ENCODE measurements around the gene EGFLAM.
"Not testable (repeated sequence)": the region's sequence is repeated elsewhere in the genome, so short reads cannot be mapped to it uniquely, and the experiment has no call there.

EGFLAM gene

DNA sequence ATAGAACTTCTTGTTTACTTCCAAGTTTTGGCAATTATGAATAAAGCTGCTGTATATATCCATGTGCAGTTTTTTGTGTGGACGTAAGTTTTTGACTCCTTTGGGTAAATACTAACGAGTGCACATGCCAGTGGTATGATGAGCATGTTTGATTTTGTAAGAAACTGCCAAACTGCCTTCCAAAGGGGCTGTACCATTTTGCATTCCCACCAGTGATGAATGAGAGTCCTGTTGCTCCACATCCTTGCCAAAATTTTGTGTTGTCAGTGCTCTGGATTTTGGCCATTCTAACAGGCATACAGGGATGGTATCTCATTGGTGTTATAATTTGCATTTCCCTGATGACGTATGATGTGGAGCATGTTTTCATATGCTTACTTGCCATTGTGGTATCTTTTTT, 73.5 kb downstream of the EGFLAM start:
- no peak for DNase-seq

DNA sequence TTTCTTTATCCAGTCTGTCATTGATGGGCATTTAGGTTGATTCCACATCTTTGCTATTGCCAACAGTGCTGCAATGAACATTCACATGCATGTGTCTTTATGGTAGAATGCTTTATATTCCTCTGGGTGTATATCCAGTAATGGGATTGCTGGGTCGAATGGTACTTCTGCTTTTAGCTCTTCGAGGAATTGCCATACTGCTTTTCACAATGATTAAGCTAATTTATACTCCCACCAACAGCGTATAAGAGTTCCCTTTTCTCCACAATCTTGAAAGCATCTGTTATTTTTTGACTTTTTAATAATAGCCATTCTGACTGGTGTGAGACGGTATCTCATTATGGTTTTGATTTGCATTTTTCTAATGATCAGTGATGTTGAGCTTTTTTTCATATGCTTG, 74.8 kb downstream of the EGFLAM start:
- DNase-seq: not testable (repeated sequence)

DNA sequence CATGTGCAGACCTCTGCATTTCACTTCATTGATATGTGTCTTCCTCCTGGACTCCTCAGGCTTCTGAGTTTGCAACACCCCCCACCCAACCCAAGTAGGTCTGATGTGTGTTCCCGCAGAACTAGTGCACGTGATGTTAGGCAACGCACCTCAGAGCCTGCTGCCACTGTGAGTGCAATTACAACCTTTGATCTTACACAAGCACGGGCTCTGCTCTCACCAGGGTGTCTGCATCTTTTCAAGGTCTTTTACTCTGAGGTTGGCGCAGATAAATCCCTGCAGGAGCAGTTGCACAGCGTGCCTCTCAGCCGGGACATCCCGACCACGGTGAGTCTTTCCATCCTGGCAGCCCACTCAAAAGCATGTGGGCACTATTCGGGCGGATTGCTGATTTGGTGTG, 80.1 kb downstream of the EGFLAM start:
- no peak for DNase-seq

DNA sequence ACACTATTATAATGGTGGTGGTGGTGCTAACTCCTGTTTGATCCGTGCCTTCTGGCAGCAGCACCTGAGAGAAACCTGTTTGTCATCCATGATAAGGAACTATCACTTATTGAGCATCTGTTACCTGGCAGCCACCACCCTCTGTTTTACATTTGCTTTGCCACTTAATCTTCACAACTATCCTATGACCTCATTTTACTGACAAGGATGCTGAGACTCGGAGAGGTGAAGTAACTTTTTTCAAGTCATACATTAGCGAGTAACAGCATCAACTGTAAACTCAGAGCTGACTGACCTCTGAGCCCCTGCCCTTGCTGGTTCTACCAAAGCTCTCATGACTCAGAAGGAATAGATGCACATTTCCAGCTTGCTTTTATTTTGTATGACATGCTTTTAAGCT, 81.1 kb downstream of the EGFLAM start:
- no peak for DNase-seq

DNA sequence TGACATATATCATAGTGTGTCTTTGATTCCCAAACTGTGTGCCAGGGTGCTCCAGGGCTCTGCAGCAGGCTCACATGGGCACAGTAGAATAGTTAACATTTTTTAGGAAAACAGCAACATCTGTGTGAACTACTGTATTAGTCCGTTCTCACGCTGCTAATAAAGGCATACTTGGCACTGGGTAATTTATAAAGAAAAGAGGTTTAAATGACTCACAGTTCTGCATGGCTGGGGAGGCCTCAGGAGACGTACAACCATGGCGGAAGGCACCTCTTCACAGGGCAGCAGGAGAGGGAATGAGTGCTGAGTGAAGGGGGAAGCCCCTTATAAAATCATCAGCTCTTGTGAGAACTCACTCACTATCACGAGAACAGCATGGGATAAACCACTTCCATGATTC, 82.7 kb downstream of the EGFLAM start:
- DNase-seq: no peak

DNA sequence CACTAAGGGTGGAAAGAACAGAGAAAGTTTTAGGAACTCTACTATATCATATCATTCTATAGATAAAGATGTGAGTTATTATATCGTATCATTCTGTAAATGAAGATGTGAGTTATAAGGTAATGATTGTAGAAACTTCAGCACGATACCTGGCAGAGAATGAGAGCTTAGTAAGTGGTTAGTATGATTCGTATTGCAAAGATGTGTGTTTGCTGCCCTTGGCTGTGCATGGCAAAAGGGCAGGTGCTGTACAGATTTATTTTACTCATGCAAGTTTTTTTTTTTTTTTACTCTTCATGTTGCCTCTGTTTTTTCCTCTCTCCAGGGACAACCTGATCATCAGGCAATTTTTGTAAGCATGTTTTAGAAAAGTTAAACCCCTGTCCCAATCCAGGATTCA, 83.3 kb downstream of the EGFLAM start:
- DNase-seq: no peak

DNA sequence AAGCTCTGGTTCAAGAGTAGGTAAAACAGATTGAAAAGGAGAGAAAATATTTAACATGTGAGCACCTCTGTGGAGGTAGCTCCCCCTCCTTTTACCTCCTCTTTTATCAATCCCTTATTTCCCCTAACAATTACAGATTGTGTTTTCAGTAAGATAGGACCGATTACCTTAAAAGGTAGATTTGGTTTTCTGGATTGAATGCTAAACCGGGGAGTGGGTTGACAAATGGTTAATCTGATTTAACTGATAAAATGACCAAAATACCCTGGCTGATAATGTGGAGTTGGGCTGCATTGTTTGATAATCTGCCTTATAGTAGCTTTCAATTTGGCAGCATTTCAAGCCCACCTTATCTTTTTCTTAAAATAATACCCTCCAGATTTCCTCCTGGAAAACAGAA, 83.9 kb downstream of the EGFLAM start:
- no peak for DNase-seq

DNA sequence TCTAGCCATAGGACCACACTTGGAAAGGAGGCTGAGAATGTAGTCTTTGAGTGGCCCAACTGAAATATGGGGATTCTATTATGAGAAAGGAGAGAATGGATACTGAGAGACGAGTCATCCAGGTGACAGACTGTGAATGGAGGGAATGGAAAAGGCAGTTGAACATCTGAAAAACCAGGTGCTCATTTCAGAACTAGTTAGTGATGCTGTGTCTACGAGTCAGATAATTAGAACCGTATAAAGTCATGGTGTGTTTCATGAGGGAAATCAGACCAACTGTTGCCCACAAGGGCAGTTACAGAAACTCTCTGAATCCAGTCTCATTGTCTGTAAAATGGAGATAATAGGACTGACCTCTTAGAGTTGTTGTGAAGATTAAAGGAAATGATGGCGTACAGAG, 86.5 kb downstream of the EGFLAM start:
- DNase-seq: no peak

DNA sequence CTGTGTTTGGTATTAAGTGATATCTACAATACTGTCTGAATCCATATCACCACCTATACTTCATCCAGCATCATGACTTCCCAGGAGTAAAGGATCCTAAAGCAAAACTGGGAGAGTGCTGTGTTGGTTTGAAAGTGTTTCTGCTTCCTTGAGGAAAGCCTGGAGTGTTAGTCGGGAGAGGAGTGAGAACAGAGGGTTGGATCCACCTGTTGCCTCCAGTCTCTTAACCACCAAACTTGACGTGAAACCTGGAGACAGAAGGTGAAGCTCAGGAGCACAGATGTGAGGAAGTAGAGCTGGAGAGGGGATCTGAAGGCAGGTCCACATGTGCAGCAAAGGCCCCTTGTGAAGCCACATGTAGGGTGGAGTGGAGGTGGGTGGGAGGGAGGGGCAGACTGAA, 88.2 kb downstream of the EGFLAM start:
- DNase-seq: no peak

DNA sequence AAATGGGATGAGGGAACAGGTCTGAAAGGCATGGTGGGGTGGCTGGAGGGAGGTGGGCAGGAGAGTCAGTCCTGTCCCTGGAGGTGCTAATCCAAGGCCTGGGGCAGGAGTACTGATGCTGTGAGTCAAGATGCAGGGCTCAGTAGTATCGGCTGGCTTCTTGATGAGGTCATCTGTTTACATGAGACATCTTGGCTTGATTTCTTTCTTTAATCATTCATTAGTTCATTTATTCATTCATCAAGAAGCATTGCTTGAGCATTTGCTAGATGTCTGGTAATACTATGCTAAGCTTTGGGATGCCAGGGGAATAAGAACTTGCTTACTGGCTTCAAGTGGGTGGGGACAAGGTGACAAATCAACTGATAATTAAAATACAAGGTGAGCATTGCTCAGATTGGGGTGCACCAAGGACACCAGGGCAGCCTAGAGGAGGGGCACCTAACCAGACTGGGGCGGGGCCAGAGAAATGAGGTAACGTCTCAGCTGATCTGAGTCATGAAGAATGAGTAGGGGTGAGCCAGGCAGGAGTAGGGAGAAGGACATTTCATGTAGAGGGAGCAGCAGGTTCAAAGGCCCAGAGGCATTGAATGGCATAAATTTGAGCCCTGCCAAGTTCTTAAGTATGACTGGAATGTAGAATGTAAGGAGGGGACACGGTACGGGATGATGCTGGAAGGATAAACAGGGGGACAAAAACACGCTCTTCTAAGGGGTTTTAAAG, 88.8 kb downstream of the EGFLAM start:
- no peak for DNase-seq

DNA sequence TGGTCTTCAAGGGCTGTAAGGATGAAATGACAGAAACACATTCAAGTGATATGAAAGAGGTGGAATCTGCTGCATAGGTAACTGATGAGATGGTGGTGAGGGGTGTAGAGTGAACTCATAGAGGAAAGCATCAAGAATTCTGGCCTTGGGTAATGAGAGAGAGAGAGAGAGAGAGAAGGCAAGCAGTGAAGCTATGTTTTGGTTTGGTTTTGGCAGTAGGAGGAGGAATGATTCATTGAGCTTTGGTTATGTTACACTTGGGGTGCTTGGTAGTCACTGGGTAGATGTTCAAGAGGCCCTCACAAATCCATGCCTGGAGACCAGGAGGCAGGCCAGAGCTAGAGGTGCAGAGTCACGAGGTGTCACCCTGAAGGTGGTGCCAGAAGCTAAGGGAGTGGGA, 89.5 kb downstream of the EGFLAM start:
- no peak for DNase-seq

DNA sequence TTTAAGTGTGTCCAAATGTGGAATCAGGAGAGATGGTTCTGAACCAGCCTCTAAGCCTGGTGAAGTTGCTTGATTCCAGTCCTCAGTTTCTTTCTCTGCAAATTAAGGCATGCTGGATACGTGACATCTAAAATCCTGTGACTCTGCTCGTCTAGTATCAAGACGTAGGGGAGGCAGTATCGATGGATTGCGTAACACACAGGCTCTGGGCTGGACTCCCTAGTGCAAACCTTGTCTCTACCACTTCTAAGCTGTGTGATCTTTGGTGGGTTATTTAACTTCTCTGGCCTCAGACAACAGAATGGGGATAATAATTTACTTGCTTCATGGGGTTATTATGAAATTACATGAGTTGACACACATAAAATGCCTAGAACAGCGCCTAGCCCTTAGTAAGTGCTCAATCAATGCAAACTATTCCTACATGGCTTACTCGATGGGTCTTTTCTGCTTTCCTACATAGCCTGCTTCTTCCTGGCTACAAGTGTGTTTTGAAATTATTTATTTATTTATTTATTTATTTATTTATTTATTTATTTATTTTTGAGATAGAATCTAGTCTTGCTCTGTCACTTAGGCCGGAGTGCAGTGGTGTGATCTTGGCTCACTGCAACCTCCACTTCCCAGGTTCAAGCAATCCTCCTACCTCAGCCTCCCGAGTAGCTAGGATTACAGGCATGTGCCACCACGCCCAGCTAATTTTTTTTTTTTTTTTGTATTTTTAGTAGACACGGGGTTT, 102.1 kb downstream of the EGFLAM start:
- no peak for DNase-seq

DNA sequence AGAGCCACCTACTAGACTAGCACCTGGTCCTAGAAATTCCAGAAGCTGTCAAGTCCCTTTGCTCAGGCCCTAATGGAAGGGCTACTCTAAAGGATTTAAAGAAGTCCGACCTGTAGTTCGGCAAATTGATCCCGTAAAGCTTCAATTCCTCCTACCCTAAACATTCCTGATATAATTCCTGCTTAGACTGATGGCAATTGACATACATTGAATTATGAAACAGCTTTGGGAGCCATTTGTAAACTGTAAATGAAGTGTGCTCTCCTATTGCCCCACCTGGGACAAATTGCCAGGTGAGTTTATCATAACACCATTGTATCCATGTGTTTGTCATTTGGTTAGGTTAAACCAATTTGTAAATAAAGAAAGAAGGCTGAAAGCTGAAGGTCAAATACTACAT, 104.4 kb downstream of the EGFLAM start:
- no peak for DNase-seq

DNA sequence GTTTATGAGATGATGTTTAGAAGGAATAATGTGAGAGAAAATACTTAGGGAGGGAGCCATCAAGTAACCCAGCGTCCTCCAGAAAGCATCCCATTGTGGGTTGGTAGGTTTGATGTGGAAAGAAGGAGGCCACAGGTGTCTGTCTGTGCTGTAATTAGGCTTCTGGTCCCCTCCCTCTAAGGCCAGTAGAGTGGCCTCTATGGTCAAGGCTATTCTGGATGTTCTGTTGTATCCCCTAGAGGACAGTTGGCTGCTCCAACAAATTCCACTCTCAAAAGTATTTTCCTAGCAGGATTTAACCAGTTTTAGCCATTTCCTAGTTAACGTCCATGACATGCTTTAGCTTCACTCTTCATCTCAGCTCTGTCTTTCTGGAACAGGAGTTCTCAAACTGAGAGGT, 106.5 kb downstream of the EGFLAM start:
- DNase-seq: no peak

DNA sequence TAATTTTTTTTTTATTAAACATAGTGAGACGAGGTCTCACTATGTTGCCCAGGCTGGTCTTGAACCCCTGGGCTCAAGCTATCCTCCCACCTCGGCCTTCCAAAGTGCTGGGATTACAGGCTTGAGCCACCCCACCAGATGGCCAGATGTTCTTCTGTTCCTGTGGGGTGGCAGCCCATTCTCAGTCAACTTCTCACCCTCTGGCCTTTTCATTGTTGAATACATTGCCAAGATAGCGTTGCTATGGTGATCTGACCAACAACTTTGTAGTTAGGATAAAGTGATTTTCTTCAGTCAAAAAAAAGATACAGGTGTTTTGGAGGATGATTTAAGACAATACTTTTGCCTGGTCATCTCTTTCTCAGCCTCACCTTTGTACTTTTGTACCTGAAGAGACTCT, 109.1 kb downstream of the EGFLAM start:
- no peak for DNase-seq

DNA sequence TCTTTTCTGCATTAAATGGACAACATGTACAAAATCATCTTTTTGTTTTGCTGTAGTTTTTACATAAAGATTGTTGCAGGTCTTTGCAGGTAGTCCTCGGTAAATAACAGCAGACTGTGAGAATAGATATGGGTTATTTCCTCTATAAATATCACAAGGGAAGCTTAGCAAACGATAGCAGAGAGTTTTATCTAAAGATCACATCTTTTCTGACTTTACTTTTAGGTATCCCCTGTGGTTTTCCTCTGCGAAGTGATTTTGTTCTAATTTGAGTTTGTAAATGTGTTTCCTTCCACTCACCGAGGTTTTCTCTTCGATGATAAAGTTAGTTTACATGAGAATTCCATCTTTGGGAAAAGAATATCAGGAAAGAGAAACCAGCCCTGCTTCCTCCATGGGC, 109.6 kb downstream of the EGFLAM start:
- no peak for DNase-seq

DNA sequence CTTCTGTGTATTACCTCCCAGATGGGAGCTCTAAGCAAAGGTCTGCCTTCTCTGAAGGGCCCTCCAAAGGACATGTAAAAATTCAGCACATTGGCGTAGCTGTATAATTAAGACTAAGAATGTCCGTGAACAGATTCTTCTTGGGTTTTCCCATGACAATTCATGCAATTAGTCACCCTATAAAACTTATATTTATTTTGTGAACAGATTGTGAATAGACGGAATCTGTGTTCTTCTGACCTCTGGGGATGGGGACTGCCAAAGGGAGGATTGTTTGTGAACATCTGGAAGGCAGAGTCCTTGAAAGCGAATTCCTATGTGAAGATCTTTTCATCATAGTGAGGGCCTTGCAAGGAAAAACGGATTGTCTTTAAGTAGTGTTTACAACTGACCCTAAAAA, 111.3 kb downstream of the EGFLAM start:
- no peak for DNase-seq

DNA sequence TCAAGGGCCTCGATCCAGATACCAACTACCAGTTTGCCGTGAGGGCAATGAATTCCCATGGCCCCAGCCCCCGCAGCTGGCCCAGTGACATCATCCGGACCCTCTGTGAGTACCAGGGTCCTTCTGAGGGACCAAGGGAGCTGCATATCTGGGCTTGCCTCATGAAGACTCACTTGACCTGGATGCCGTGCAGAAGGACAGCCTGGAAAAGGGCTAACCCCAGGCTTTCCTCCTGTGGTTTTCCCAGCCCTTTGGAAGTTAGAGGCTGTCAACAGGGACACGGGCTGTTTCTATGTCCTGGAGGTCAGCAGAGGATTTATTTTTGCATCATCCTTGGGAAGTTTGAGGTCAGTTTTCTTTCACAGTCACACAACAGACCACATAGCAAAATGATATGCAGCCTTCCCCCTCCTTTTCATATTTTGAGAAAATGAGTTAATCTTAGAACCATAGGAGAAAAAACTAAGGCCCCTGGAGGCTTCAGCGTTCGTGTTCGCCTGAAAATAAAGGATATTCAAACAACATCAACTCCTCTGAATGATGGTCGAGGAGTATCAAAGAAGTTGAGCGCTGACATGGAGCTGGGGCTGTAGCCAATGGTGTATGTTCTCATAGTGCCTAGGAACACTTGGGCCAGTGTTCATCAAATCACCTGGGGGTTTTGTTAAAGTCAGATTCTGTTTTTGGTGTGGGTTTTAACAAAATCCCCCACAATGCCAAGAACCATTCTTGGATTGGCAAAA, 112.2 kb downstream of the EGFLAM start:
- no peak for DNase-seq

DNA sequence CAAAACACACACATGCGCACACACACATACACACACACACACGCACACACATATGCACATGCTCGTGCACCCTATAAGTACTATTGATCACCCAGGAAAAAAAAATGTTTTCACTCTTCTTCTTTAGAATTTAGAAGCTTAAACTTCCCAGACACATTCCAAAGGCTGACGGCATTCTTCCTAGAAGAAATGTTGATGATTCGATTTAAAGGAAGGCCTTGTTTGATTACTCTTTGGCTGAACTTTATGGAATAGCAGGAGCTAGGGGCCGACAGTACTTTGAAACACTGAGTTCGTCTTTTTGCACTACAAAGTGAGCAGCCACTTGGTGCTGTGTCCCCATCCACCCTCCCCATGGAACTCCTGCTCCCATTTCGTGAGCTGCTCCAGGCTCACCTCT, 113.2 kb downstream of the EGFLAM start:
- DNase-seq: no peak

DNA sequence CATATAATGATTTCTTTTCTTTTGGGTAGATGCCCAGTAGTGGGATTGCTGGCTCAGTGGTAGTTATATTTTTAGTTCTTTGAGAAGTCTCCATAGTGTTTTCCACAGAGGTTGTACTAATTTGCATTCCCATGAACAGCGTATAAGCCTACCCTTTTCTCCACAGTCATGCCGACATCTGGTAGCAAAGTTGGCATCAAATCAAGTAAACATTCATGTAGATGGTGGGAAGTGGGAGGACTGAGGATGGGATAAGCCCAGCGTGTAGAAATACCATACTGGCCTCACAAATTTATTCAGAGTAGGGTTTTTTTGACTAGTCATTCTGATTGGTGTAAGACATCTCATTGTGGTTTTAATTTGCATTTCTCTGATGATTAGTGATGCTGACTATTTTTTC, 115.4 kb downstream of the EGFLAM start:
- DNase-seq: peak; percentile 37 to 47

DNA sequence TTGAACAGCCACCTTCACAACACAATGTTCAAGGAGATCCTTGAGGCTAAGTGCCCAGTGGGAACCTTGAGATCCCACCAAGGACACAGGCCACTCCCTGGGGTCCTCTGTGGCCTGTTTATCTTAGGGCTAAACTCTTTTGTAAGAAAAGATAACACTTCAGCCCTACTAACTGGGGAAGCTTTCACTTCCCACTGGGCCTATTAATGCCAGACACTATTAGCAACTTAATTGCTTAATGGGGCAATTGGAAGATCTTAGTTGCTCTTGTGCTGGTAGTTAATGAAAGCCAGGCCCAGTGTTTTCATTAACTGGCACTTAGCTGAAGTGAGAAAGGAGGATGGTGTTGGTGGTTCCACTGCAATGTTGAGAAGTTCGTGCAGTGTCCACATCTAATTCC, 117.1 kb downstream of the EGFLAM start:
- DNase-seq: no peak

DNA sequence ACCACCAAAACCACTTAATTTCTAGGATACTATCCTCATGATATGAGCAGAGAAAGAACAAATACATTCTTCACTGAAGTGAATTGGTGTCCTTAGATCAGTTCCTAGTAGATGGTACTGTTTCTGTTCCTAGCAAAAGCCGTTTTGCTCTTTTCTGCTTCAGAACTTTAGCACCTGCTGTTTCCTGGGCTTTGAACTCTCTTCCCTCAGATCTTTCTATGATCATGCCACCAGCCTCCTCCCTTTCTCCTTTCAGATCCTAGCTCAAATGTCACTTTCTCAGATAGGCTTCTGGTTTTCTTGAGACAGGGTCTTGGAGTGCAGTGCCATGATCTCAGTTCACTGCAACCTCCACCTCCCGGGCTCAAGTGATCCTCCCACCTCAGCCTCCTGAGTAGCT, 118.0 kb downstream of the EGFLAM start:
- no peak for DNase-seq

DNA sequence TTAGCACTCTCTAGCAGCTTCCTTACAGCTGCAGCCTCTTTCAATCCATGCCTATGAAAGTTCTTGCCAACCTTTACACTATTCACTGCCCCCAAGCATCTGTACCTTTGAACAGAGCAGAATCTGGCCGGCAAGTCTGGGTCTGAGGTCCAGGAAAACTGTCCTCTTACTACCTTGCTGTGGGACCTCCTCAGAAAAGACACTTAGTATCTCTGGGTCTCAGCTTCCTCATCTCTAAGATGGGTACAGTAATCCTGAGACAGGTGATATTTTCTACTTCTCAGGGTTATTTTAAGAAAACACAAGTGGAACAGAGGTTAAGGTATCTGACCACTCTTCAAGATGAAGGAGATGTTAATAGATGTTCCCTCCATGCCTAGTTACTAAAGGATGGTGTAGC, 120.2 kb downstream of the EGFLAM start:
- no peak for DNase-seq

DNA sequence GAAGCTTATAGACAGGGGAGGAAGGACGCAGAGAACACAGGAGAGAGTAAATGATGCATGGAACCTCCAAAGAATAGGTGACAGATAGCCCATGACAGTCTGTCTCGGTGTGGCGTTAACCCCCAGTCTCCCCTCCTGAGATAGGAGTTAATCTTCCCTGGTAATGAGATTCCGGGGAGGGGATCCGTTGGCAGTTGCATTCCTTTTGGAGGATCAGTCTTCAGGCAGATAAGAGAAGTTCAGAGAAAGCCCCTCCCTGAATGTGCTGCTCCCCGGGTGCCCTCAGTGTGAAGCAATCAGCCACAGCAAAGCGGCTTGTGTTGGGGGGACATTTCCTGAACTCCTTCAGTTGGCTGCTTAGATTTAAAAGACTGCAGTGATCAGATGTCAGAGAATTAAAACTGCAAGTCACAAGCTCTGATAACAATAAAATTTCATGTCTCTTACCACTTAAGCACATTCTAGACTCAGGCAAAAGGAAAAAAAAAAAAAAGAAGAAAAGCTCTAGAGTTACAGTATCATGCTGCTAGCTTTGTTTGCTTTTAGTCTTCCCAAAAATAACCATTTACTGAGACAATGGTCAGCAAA, 121.1 kb downstream of the EGFLAM start:
- no peak for DNase-seq
